ENCODE results near the gene PRMT9.

DNA sequence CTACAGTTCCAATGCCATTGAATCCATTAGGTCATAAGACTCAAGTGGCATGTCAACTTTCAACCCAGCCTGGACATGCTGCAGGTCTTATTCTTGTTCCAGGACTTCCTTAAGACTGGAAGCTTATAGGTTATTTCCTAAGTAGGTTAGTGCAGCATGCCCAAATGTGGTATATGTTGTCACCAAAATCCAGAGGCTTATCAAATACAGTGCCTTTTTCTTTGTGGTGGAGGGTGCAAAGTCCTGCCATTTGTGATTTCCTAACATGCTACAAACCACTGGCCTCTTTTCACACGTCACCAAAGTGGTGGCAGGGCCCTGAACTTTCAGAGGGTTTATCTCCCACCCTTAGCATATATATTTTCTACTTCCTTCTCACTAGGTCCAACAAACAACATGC lies 76.5 kb downstream of the PRMT9 start:
- TF ChIP-seq, protein P1, sequence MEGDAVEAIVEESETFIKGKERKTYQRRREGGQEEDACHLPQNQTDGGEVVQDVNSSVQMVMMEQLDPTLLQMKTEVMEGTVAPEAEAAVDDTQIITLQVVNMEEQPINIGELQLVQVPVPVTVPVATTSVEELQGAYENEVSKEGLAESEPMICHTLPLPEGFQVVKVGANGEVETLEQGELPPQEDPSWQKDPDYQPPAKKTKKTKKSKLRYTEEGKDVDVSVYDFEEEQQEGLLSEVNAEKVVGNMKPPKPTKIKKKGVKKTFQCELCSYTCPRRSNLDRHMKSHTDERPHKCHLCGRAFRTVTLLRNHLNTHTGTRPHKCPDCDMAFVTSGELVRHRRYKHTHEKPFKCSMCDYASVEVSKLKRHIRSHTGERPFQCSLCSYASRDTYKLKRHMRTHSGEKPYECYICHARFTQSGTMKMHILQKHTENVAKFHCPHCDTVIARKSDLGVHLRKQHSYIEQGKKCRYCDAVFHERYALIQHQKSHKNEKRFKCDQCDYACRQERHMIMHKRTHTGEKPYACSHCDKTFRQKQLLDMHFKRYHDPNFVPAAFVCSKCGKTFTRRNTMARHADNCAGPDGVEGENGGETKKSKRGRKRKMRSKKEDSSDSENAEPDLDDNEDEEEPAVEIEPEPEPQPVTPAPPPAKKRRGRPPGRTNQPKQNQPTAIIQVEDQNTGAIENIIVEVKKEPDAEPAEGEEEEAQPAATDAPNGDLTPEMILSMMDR (IDR thresholded peaks at IDR 0.05), result no peak
- TF ChIP-seq POLR2A (IDR thresholded peaks at IDR 0.05), result no peak
- no peak for TF ChIP-seq EP300 (IDR thresholded peaks at IDR 0.05)
- no peak for TF ChIP-seq POLR2AphosphoS5 (IDR thresholded peaks at IDR 0.05)

Data from suprapubic skin (tissue), 4 donors.